Right forelimb (tissue), 1 donor: ENCODE measurements around the gene ACTG2.
"Not testable (repeated sequence)": the region's sequence is repeated elsewhere in the genome, so short reads cannot be mapped to it uniquely, and the experiment has no call there.

ENCODE experiments used
- DNase-seq: peaks from one replicate; pipeline ENCODE4 v3.0.0-alpha.2; 2018

The ACTG2 gene

DNA sequence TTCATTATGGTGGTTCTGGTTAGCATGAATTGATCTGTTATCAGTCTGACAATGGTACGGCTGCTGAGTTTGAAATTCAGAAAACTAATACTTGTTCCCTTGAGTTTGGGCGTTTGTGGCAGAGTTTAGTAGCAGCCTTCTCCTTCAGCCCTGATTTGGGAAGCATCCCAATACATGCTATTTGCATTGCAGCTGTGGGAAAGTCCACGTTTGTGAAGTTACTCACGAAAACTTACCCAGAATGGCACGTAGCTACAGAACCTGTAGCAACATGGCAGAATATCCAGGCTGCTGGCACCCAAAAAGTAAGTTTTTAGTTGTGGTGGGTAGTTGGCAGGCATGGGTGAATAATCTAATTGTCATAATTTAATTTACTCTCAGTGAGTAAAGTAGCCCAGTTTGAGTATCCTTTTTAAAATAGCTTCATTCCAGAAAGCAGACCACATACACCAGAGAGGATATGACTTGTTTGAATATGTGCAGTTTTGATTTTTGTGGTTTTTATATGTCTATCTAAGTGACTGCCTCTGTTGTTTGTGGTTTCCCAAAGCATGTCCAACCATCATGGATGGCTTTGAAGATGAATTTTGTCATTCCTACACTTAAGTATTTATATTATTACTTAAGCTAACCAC lies 46.0 kb downstream of the ACTG2 start:
- DNase-seq = no peak

DNA sequence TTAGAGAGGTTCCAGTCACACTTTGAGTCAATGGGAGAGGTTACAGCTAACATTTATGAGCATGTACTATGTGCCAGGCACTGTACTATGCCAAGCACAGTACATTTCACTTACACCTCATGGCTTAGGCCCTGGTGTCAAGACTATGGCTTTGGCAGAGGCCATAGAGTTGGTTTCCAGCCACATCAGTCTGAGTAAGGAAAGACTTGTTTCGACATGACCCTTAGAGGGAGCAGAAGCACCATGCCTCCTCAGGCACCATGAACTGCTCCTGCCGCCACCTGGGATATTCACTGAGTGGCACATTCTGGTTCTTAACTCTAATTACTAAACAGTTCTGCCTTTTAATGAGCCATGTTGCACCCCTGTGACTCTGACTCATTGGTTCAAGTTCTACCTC lies 46.6 kb downstream of the ACTG2 start:
- DNase-seq = no peak

DNA sequence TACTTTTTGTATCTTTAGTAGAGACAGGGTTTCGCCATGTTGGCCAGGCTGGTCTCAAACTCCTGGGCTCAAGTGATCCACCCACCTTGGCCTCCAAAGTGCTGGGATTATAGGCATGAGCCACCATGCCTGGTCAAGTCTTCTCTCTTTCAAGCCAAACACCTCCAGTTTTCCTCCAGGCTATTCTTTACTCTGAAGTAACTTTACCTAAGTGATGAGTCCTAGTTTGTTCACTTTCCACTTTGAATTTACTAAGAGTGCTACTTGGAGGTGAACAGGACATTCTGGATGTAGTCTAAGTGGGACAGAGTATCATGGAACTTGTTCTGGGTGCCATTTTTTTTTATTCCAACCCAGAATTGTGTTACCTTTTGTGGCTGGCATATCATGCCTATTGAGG lies 47.3 kb downstream of the ACTG2 start:
- DNase-seq = not testable (repeated sequence)

DNA sequence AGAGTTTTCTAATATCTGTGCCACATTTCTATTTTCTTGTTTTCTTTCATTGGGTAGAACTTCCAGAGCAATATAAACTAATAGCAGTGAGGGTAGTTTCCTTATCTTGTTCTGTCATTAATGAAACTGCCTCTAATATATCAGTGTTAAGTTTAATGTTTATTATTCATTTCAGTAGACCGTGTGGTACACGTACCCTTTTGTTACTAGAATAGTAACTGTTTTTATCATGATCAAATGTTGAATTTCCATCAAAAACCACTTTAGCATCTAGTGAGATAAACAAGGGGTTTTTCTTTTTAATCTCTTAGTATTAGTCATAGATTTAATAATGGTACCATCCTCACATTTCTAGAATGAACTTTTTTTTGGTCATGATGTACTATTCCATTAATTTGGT lies 49.9 kb downstream of the ACTG2 start:
- DNase-seq = no peak

DNA sequence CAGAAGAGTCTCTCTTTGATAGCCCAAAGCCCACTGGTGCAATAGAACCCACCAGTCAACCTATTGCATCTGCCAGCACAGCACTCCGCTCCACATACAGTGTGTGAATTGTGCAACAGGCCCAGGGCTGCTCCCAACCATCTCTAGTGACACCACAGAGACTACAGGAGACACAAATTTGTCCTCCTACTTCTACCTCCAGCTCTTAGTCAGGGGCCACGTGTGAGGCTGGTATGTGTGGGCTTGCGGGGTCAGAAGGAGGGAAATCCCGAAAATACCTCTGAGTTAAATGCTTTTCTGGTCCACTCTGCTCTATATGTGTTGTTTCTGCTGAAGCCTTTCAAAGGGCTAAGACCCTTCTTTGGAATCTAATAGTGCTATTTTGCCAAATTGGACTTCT lies 51.9 kb downstream of the ACTG2 start:
- DNase-seq = no peak

DNA sequence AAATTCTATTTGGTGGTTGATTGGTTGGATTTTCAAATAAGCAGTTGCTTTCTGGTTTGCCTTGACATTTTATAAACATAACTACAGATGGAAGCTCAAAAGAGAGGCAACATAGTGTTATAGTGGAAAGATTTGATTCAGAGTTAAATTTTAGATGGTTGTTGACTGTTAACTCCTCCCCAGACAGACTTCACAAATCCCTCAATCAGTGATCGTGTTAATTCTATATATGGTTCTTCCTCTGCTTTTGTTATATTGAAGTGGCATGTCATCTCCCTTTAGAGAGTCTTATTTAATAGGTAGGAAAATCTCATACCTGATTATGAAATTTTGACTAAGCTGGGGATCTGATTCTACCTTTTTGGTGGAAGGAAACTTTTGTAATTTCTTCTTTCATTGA lies 53.4 kb downstream of the ACTG2 start:
- no peak for DNase-seq

DNA sequence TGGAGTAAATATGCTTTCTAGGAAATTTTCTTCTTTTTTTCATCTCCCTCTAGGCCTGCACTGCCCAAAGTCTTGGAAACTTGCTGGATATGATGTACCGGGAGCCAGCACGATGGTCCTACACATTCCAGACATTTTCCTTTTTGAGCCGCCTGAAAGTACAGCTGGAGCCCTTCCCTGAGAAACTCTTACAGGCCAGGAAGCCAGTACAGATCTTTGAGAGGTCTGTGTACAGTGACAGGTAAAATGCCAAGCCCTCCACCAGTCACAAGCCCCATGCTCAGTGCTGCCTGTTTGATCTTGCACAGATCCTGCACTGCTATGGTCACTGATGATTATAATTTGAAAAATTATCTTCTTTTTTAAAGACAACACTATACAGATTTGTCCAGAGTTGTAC lies 53.9 kb downstream of the ACTG2 start:
- peak; percentile 7 for DNase-seq

DNA sequence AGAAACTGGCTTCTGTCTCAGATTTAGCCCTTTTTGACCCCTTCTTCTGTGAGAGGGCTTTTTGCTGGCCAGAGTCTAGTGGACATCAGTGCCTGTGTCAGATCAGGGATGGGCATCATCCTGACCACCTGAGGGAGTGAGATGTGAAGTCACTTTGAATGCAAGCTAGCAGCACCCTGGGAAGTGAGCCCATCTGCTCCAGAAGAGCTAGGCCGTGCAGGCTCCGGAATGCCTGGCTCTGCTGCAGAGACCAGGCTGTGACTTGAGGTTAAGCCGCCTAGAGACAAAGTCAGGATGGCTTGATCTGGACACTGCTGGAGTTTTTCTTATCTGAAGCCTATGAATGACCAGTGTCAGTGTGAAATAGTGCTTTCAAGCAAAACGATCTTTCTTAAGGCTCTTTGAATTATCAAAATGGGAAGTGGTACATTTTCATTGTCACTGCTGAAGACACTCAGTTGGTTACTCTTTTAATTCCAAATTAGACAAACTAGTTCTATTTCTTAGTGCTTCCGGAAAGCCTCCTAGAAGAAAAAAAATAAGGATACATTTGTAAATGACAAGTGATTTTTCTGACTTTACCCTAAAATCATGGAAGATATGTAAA lies 54.7 kb downstream of the ACTG2 start:
- no peak for DNase-seq

DNA sequence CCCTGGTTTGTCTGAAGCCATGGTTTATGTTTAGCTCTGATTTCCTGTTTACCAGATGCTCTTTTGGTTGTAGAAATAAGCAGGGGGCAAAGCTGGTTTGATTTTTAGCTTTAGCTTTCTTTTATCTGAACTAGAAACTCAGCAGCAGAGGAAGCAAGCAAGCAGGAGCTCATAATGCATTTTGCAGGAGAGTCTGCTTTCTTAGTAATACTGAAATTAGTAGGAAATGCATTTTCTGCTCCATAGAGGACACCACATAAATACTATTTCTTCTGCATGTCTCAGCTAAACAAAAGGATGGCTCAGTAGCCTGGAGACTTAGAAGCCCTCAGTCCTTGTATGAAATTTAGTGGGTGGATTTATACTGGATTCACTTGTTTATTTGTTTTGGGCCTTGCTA lies 57.0 kb downstream of the ACTG2 start:
- DNase-seq = no peak

DNA sequence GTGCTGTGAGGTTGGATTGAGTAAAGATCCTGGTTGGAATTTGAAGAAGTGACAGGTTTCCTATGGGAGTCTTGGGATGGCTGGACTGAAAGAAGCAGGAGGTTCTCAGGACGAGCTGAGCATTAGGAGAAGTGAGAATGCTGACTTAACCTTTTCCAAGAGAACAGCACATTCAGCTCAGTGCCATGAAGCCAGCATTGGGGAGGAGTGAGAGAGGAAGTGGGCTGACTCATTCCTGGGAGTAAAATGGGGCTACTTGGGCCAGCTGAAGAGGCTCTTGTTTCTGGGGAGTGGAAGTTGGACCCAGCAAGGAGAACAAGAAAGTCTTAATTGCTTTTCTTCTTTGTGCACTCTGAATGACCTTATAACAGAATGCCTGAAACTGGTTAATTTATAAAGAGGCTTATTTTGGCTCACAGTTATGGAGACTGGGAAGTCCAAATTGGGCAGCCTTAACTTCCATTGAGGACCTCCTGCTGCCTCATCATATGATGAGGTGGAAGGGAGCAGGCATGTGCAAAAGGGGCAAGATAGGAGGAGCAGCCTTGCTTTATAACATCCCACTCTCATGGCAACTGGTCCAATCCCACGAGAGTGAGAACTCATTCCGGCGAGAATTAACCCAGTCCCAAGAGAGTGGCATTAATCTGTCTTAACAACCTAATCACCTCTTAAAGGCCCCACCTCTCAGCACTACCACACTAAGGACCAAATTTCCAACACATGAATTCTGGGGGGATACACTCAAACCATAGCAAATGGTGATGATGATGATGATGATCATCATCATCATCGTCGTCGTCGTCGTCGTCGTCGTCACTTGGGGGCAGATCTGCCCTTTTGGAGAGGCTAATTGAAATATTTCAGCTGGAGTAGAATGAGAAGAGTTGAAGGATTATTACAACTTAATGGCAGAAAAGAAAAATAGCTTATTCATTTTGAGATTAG lies 60.0 kb downstream of the ACTG2 start:
- no peak for DNase-seq

DNA sequence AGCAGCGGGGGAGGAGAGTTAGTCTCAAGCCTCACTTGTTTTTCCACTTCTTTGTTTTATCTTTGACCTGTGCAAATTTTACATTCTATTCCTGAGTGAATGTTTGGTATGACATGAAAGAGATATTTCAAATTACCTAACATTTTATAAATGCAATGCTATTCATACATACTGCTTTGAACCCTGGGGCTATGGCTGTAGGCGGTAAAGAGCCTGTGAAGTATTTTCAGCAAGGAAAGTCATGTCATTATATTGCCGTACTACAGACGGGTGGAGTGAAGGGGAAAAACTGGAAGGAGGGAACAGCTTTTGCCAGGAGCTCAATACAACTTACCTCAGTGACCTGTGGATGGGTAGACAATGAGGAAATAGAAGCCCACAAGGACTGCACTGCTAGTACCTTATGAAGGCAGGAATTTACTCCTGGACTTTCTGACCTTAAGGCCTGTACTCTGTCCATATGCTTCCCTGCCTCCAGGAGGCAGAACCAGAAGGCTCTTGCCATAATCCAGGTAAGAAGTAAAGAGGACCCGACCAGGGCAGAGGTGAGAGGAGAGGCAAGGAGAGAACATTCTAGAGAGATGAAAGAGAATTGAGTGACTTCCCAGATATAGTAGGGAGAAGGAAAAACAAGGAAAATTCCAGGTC lies 63.5 kb downstream of the ACTG2 start:
- DNase-seq = no peak

DNA sequence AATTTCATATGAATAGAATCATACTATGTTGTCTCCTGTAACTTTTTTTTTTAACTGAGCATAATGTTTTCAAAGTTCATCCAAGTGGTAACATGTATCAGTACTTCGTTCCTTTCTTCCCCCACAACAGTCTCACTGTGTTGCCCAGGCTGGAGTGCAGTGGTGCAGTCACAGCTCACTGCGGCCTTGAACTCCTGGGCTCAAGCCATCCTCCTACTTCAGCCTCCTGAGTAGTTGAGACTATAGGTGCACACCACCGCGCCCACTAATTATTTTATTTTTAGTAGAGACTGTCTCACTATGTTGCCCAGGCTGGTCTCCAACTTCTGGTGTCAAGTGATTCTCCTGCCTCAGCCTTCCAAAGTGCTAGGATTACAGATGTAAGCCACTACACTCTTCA lies 68.5 kb downstream of the ACTG2 start:
- no peak for DNase-seq

DNA sequence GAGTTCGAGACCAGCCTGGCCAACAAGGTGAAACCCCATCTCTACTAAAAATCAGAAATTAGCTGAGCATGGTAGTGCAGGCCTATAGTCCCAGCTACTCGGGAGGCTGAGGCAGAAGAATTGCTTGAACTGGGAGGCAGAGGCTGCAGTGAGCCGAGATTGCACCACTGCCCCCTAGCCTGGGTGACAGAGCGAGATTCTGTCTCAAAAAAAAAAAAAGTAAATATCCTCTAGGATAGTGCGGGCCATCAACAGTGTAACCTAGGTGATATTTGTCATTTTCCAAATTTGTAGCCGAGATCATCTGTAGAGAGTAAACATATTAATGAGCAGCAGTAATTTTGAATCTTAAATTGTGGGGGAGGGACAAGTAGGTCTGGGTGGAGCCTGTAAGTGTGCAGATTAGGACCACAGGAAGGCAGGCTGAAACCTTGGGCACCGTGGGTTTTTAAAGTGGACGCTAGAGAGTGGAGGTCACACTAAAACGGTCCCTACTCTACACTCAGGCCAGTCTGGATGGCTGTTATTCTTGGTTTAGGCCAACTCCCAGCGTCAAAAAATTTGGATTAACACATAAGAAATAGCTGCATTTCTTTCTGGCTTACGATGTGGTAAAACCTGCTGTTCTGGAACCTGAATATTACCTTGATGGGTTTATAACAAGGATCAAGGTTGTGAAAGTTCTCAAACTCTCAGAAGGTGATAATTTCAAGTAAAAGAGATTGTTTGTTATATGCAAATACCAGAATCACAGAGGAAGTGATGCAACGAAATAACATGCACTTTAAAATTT lies 69.2 kb downstream of the ACTG2 start:
- no peak for DNase-seq

DNA sequence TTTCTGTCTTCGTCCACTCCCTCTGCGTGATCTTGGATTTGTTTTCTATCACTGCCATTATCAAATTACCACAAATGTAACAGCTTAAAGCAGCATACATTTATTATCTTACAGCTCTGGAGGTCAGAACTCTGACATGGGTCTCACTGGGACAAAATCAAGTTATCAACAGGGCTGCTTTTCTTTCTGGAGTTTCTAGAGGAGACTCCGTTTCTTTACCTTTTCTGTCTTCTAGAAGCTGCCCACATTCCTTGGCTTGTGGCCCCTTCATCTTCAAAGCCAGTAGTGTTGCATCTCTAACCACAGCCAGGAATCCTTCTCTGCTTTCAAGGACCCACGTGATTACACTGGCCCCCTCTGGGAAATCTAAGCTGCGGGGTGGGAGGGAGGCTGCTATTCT lies 70.0 kb downstream of the ACTG2 start:
- no peak for DNase-seq

DNA sequence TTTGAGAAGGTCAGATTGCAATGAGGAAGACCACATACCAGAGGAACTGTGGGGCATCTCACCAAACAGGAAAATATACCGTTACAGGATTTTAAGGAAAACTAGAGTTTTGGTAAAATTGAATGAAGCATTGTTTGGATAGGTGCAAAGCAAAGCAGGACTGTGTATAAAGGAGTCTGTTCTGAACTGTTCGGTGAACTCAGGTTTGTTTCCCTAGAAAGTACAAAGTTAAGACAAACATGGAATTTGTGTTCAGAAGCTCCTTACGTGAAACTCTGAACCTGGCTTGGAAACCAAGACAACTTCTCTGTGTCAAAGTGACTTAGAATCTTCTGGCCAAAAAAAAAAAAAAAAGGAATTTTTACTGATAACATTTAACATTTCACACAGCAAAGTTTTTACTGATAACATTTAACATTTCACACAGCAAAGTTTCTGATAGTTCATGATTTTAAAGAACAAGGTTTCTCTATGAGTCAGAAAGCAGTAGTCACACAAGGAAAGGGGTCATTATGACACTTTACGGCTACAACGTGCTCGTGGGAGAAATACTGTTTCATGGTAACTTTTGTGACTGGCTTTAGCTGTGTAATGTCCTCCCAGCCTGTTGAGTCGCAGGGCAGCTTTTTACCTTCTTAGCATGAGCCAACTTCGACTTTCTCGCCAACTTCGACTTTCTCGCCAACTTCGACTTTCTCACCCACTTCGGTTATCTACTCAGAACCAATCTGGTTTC lies 70.7 kb downstream of the ACTG2 start:
- no peak for DNase-seq

DNA sequence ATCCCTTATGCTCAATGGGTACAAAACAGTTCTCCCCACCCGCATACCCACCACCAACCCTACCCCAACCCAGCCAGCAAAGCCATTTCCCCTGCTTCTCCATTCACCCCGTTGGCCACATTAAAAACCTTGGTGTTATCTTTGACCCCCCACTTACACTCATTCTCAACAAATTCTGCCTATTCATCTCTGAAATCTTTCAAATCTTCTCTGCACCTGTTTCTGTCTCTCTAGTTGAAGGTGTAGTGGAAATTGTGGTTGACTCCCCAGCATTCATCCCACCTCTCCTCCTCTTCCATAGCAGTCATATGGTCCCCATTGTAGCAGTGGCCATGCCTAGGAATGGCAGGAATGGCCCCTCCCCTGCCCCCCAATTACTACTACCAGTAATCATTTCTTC lies 71.4 kb downstream of the ACTG2 start:
- DNase-seq = no peak

DNA sequence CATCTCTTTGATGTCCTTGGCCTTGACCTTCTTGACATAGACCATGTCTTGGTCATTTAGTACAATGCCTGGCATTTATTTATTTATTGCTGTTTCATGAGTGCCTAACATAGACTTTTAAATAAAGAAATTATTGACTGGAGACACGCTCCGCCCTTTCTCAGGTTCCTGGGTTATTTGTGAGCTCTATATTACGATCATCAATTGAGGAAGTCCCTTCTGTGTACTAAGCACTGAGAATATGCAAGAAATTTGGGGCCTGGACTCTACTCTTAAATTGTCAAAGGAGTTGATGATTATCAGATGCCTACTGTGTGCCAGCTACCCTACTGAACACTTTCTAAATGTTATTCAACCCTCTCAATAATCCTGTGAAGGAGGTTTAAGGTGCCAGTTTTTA lies 72.2 kb downstream of the ACTG2 start:
- DNase-seq = no peak

DNA sequence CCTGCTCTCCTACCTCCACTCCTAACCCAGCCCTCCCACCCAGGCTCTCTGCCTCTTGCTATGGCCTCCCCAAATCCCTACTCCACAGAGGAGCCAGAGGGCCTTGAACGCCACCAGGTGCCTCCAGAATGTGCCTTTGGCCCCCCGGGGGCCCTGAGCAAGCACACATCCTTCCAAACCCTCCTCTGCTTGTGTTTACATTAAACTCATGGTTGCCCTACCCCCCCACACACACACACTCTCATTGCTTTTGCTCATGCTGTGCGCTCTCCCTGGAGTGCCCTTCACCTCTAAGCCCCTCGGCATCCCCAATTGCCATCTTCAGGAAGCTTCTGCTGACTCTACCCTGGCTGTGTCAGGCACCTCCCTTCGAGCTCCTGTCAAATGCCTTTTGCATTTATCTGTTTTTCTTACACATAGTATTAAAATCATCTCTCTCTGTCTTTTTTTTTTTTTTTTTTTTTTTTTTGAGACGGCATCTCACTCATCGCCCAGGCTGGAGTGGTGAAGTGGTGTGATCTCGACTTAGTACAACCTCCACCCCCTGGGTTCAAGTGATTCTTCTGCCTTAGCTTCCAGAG lies 75.6 kb downstream of the ACTG2 start:
- DNase-seq = no peak

DNA sequence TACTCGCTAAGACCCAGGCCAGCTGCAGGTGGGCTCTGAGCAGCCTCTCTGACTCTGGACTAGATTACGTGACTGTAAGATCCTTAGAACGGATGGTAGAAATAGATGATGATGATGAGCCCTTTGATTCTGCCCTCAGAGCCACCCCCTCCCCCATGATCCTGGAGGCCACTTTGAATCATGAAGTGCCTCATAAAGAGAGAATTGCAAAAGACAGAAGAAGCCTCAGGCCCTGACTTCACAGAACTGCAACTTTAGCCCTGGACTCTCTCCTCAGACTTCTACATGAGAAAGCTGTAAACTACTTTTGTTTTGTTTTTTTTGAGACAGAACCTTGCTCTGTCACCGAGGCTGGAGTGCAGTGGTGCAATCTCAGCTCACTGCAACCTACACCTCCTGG lies 76.5 kb downstream of the ACTG2 start:
- DNase-seq = no peak
